ENCODE measurements around the gene BTBD3. TPM values are rescaled to one million over a fixed set of nuclear protein-coding genes. Genes with fewer than 3 reads are reported as not detected.

BTBD3 gene
- total RNA-seq, 1 experiment from 2014 or later: 38.5 TPM

DNA sequence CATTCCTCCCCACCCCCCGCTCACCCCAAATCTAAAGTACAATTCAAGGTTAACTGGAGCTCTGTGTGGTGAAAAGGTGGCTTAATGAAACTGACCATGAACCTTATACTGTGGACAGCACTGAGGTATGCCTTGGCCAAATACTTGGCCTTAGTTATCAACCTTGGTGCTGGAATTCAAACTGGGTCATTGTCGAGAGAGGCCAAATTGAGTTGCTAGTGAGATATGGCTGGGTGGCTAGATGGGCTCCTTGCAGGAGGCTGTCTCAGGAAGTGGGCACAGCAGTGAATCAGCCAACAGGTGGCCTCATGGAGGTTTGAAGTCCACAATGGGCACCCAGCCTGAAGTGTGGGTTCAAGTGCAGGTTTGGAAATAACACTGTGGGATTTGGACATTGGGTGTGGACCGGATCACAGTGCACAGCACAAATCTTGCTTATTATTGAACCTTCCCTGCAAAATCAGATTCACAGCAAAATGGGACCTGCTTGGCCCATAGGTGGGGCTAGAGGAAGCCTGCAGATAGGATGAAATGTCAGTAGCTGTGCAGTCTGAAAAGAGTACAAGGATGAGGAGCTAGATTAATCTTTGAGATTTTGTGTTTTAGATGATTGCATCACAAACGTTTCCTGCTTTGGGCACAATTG, 5.6 kb upstream of the BTBD3 start:
- no peak overlapping the region for H3K4me3 Mint-ChIP-seq
- H3K27ac Mint-ChIP-seq: no peak overlapping the region
- ChIA-PET POLR2A (interaction anchor here (0.6 to 0.8 kb wide), 2 partner anchors 10 to 70 kb away, joined by 3 read pairs; no protein-coding TSS in a partner anchor), CTCF (interaction anchor here (0.5 to 2.0 kb wide), 14 partner anchors 8 to 1895 kb away, joined by 3 to 9 read pairs (median 4); no protein-coding TSS in a partner anchor)
- H3K4me1 Mint-ChIP-seq: peaks cover 65% of the 10 kb centered on the region
- DNase-seq (ENCODE audit: low spot score): no peak
- no peaks in the 10 kb centered on the region for H3K27me3 Mint-ChIP-seq (ENCODE audit: low read depth)
- H3K36me3 Mint-ChIP-seq: no peaks in the 10 kb centered on the region
- H3K9me3 Mint-ChIP-seq: no peaks in the 10 kb centered on the region; the same call in 1 of the 2 replicates
- no peak for TF ChIP-seq SP1 (CRISPR knock-in tag; conservative IDR thresholded peaks at IDR 0.05)
- peak; percentile 77 for ATAC-seq

DNA sequence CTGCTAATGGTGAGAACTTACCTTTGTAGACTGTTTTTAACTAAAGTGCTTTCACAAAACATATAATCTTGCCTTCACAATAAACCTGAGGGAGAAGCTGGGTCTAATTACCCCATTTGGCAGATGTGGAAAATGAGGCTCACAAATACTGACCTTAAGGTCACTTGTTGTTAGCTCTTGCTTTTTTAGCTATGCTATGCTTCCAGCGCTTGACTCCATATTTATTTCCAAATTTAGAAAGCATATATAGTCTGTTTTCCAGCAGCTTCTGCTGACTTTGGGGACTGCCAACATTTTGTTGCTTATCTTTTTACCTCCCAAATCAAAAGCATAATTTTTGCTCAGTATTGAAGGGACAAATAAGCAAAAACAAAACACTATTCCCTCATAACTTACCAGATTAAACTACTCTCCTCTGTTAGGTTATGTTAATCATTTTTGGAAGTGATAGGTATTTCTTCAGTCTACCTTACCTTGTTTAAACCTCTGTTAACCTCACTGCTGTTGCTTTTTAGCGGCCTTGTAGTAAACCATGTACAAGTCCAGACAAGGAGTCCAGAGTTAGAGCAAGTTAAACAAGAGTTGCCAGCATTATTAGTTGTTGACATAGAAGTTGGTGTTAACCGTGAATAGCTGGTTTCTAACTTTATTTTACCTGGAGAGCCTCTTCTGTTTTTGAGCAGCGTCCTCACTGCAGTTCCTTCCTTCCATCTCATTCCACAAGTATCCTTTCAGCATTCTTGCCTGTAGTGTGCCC, 4.9 kb upstream of the BTBD3 start:
- H3K27ac Mint-ChIP-seq: no peak overlapping the region
- no peak overlapping the region for H3K4me3 Mint-ChIP-seq
- no peak for DNase-seq (ENCODE audit: low spot score)
- CTCF ChIA-PET: interaction anchor here (0.5 to 2.0 kb wide), 14 partner anchors 9 to 1354 kb away, joined by 3 to 9 read pairs (median 4); no protein-coding TSS in a partner anchor
- peaks cover 66% of the 10 kb centered on the region for H3K4me1 Mint-ChIP-seq
- H3K27me3 Mint-ChIP-seq (ENCODE audit: low read depth): no peaks in the 10 kb centered on the region
- POLR2A ChIA-PET: interaction anchor here (0.6 to 0.8 kb wide), 2 partner anchors 9 to 69 kb away, joined by 3 read pairs; no protein-coding TSS in a partner anchor
- TF ChIP-seq NFATC4 (CRISPR knock-in tag; IDR thresholded peaks at IDR 0.05) (no peak), NR3C1 (CRISPR knock-in tag; conservative IDR thresholded peaks at IDR 0.05; ENCODE audit: low read depth) (no peak), TEAD4 (CRISPR knock-in tag; IDR thresholded peaks at IDR 0.05) (no peak), ELF4 (CRISPR knock-in tag; IDR thresholded peaks at IDR 0.05; ENCODE audit: low read depth) (no peak), GTF2I (CRISPR knock-in tag; conservative IDR thresholded peaks at IDR 0.05) (no peak), CBFB (CRISPR knock-in tag; IDR thresholded peaks at IDR 0.05; ENCODE audit: low read depth) (no peak), ZNF263 (CRISPR knock-in tag; IDR thresholded peaks at IDR 0.05; ENCODE audit: low read depth) (no peak), ETV6 (CRISPR knock-in tag; IDR thresholded peaks at IDR 0.05) (no peak), ZNF423 (CRISPR knock-in tag; IDR thresholded peaks at IDR 0.05) (no peak)
- TF ChIP-seq, protein P1, sequence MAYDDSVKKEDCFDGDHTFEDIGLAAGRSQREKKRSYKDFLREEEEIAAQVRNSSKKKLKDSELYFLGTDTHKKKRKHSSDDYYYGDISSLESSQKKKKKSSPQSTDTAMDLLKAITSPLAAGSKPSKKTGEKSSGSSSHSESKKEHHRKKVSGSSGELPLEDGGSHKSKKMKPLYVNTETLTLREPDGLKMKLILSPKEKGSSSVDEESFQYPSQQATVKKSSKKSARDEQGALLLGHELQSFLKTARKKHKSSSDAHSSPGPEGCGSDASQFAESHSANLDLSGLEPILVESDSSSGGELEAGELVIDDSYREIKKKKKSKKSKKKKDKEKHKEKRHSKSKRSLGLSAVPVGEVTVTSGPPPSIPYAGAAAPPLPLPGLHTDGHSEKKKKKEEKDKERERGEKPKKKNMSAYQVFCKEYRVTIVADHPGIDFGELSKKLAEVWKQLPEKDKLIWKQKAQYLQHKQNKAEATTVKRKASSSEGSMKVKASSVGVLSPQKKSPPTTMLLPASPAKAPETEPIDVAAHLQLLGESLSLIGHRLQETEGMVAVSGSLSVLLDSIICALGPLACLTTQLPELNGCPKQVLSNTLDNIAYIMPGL (CRISPR knock-in tag; IDR thresholded peaks at IDR 0.05): no peak
- TF ChIP-seq, protein P2, sequence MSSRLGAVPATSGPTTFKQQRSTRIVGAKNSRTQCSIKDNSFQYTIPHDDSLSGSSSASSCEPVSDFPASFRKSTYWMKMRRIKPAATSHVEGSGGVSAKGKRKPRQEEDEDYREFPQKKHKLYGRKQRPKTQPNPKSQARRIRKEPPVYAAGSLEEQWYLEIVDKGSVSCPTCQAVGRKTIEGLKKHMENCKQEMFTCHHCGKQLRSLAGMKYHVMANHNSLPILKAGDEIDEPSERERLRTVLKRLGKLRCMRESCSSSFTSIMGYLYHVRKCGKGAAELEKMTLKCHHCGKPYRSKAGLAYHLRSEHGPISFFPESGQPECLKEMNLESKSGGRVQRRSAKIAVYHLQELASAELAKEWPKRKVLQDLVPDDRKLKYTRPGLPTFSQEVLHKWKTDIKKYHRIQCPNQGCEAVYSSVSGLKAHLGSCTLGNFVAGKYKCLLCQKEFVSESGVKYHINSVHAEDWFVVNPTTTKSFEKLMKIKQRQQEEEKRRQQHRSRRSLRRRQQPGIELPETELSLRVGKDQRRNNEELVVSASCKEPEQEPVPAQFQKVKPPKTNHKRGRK (CRISPR knock-in tag; IDR thresholded peaks at IDR 0.05; ENCODE audit: borderline replicate concordance): no peak
- TF ChIP-seq, protein P3, sequence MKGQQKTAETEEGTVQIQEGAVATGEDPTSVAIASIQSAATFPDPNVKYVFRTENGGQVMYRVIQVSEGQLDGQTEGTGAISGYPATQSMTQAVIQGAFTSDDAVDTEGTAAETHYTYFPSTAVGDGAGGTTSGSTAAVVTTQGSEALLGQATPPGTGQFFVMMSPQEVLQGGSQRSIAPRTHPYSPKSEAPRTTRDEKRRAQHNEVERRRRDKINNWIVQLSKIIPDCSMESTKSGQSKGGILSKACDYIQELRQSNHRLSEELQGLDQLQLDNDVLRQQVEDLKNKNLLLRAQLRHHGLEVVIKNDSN (CRISPR knock-in tag; IDR thresholded peaks at IDR 0.05): no peak
- TF ChIP-seq, protein P4, sequence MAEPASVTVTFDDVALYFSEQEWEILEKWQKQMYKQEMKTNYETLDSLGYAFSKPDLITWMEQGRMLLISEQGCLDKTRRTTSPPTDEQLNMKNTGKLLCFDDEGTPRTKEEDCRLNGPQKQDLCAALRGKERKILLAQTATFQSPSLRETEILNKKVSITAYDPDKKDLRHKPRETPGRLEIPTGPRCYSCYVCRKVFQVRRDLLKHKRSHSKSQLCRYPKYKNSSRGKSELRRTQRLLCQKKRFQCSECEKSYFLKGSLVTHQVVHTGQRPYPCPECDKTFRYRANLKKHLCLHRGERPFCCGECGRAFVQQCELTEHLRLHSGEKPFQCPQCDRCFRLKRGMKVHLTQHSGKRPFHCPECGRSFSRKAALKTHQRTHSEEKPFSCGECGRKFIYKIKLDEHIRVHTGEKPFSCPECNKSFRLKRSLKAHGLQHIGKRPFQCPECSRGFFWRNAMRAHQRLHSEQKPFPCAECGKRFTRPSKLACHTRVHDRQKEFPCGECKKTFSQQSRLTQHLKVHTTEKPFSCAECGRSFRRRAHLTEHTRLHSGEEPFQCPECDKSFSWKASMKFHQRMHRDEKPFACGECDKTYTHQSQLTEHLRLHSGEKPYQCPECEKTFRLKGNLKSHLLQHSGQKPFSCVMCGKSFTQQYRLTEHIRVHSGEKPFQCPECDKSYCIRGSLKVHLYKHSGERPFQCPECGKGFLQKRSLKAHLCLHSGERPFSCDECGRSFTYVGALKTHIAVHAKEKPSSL (CRISPR knock-in tag; conservative IDR thresholded peaks at IDR 0.05): no peak
- TF ChIP-seq, protein P5, sequence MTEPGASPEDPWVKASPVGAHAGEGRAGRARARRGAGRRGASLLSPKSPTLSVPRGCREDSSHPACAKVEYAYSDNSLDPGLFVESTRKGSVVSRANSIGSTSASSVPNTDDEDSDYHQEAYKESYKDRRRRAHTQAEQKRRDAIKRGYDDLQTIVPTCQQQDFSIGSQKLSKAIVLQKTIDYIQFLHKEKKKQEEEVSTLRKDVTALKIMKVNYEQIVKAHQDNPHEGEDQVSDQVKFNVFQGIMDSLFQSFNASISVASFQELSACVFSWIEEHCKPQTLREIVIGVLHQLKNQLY (CRISPR knock-in tag; IDR thresholded peaks at IDR 0.05): no peak
- TF ChIP-seq, protein P6, sequence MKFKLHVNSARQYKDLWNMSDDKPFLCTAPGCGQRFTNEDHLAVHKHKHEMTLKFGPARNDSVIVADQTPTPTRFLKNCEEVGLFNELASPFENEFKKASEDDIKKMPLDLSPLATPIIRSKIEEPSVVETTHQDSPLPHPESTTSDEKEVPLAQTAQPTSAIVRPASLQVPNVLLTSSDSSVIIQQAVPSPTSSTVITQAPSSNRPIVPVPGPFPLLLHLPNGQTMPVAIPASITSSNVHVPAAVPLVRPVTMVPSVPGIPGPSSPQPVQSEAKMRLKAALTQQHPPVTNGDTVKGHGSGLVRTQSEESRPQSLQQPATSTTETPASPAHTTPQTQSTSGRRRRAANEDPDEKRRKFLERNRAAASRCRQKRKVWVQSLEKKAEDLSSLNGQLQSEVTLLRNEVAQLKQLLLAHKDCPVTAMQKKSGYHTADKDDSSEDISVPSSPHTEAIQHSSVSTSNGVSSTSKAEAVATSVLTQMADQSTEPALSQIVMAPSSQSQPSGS (CRISPR knock-in tag; IDR thresholded peaks at IDR 0.05; ENCODE audit: borderline replicate concordance, low read depth): no peak
- no peaks in the 10 kb centered on the region for H3K9me3 Mint-ChIP-seq
- H3K36me3 Mint-ChIP-seq: no peaks in the 10 kb centered on the region
- no peak for ATAC-seq
